NCI-H82 treated with DMSO at 0.1 percent for 48 hours (cell line): ENCODE measurements around the gene GLCE.
"Not testable (repeated sequence)": the region's sequence is repeated elsewhere in the genome, so short reads cannot be mapped to it uniquely, and the experiment has no call there.

ENCODE experiments used
- DNase-seq: peaks from one replicate; lab custom pipeline; 2025; ENCODE audit not compliant: unreplicated experiment; lab: John Stamatoyannopoulos, UW

The GLCE gene

DNA sequence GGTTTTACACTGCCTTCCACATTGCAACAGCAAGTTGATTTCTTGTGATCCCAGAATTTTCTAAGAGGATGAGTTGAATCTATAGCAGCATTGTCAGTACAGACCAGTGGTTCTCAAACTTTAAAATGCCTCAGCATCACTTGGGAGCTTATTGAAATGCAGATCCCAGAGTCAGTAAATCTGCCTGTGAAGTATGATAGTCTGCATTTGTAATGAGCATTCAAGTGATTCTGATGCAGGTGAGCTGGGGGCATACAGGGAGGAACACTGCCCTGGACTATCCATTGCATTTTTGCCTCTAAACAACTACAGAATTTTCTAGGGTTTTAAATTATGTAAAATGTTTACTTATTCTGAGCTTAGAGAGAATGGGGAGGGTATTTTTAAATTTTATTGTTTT is 110.8 kb downstream of the GLCE start:
- DNase-seq, result no peak

DNA sequence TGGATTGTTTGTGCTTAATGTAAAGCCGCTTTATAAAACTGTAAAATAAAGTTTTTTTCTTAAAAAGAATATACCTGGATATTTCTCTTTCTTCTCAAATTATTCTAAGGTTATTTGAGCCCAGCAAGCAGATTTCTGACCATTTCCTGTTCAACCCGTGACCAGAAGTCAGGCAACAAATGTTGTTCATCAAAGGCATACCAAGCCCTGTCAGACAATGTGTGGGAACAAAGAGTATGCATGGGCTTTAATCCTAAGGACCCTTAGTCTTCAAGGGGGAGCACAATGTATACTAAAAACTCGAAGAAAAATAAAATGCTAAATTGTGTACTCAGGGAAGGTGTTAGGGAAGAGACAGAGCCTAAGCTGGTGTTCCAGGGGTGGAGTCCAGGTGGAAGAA is 111.7 kb downstream of the GLCE start:
- no peak for DNase-seq

- no peak for DNase-seq
Measured at GRCh38 chr15:69272891-69273290, 112.5 kb downstream of the GLCE start.

- DNase-seq, result no peak
Measured at GRCh38 chr15:69275074-69275670, 114.7 kb downstream of the GLCE start.

DNA sequence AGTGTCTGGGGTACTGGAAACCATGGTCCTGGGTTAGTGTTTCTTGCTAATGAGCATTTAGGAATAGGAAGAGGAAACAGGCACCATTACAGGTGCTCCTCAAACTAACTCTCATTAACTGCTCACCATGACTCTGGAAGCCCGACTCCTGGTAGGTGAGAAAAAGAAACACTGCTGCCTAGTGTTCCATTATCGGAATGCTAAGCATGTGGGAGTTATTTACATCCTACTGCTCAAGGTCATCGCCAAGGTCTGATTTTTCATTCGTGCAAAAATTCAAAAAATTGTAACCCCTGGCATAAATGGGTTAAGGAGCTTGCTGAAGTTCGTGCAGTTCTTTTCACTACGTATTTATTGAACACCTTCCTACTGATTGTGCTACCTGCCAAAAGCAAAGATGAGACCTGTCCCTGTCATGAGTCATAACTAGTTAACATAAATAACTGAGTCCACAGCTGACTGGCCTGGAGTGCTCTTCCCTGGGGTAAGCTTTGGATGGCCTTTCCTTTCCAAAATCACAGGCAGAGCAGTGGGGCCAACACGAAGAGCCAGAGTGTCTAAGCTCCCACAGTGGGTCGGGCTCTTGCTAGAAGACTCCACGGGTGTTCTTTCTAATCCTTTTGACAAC is 115.6 kb downstream of the GLCE start:
- no peak for DNase-seq

- no peak for DNase-seq
Measured at GRCh38 chr15:69277316-69277715, 116.9 kb downstream of the GLCE start.

DNA sequence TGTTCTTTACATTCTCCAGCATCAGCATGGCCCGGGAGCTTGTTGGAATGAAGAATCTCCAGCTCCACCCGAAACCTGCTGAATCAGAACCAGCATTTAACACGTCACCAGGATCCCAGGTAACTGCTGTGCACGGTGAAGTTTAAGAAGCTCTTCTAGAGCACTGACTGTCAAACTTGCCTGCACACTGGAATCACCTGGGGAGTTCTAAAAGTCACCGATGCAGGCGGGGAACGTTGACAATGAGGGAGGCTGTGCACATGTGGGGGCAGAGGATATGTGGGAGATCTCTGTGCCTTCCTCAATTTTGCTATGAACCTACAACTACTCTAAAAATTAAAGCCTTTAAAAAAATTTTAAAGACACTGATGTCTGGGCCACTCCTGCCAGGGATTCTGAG is 119.2 kb downstream of the GLCE start:
- DNase-seq, result no peak

DNA sequence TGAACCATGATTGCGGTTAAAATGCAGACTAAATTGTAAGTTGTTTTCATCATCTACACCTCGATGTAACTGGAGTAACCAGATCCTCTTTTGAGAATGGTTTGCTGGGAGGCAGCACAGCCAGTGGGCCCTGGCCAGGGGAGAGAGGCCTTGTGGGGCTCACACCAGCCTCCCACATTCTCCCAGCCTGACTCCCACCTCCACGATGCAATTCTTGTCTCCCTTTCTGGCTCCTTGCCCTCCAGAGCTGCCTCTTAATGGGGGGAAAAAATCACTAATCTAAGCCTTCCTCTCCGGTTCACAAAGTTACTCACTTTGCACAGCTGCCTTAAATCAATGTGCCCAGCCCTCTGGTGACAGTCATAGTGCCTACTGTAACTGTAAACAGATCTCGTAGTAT is 120.3 kb downstream of the GLCE start:
- no peak for DNase-seq

GRCh38 chr15:69282104-69282743 is 121.8 kb downstream of the GLCE start:
- no peak for DNase-seq

DNA sequence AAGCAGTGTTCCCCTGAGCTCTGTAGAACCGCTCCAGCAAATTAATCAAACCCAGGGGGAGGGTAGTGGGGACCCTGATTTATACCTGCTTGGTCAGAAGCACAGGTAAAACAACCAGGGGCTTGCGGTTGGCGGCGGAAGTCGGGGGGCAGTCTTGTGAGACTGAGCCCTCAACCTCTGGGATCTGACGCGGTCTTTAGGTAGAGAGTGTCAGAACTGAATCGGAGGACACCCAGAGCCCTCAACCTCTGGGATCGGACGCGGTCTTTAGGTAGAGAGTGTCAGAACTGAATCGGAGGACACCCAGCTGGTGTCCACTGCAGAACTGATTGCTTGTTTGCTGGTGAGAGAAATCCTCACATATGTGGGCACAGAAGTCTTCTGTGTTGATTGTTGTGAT is 125.4 kb downstream of the GLCE start:
- no peak for DNase-seq

DNA sequence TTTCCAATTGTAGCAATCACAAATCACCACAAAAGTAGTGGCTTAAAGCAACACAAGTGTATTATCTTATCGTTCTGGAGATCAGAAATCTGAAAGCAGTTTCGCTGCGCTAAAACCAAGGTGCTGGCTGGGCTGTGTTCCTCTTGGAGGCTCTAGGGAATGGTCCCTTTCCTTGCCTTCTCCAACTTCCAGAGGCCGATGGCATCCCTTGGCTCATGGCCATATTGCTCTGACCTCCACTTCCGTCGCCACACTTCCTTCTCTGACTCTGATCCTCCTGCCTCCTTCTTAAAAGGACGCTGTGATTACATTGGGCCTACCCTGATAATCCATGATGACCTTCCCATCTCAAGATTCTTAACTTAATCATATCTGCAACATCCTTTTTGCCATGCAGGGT is 127.6 kb downstream of the GLCE start:
- no peak for DNase-seq

DNA sequence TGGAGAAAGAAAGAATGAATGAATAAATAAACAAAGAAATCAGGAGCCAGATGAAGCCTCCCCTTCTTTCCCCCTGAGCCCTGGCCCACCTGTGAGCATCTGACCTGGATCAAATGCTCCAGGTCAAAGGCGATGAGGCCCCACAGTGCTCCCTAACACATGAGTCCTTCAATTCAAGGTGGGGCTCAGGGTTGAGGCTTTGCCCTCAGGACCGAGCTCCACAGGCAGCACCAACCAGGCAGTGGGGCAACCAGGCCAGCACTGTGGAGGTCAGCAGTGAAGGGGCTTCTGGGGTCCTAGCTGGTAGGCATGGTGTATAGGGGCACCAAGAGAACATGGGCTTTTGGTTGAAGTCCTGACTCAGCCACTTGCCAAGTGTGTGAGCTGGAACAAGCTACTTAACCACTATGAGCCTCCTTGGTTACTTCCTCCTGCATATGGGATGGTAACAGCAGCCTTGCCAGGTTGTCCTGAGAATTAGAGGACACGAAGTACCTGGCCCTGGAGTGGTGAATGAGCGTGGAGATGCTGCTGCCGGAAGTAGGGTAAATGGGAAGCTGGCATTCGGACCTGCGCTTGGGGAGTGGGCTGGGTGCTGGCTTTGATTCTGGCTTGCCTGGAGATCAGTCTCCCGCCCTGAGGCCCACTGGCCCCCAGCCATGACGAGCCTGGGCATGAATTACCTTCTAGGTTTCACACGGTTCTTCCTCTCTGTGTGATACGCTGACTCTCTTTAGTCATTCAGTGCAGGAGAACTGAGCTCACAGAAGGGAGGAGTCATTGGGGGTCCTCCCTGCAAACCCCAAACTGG is 128.3 kb downstream of the GLCE start:
- no peak for DNase-seq

DNA sequence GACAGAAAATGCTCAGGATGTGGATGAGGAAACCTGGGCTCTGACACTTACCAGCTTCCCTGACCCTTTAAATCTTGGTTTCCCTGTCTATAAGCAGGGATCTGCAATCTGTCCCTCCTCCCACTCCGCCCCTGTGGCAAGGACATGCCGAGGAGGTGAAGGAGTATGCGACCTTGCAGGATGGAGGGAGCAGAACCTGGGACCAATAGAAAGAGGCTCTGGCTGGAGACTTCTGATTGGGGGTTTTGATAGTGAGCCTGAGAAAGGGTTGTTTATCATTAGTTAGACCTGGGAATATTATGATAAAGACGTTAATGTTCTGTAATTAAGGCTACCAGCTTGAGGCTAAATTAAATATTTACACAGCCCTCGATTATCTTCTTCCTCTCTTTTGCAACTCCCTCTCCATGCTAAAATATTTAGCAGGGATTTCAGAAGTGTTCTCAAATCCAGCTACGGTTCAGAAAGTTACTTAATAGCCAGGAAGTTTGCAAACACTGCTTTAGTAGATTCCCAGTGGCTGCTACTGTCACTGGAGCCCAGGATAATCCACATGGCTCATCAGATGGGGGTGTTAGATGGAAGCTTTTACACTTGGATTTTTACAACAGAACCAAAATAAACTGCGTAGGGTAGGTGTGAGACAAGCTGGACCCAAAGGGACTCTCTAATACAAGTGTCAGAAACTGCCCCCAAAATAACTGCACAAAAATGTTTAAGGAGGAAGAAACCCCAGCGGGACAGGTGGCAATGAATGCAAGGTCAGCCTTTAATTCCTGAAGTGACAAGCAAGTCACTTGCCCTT is 129.1 kb downstream of the GLCE start:
- DNase-seq, result no peak

DNA sequence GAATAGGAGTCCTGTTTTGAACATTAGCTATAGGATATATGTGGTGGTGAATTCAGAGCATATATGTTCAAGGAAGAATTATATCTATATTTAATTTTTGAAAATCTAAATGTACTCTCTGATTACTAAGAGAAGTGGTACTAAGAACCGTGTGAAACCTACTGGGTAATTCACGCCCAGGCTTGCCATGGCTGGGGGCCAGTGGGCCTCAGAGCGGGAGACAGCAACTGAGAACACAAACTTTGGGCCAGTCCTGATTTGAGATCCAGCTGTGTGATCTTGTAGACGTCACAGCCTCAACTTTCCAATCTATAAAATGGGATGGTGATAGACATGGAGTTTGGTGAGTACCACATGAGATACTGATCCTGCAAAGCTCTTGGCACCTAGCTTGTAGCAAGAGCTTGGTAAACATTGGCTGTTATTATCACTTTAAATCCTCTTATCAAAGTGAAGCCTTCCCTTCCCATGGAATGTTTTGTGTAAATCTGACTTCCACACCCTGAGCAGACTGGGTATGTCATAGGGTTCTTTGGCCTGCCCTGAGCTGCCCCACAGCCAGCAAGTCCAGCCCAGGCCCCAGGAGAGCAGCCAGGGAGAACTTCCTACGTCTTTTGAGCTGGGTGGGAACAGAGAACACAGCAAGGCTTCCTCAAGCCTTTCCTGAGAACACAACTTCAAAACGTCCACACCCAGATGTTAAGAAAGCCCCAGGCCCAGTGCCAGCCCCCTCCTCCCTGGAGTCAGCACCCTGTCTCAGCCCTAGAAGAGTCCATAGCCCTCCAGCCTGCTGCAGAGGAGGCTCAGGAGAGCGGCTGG is 130.1 kb downstream of the GLCE start:
- DNase-seq, result no peak

DNA sequence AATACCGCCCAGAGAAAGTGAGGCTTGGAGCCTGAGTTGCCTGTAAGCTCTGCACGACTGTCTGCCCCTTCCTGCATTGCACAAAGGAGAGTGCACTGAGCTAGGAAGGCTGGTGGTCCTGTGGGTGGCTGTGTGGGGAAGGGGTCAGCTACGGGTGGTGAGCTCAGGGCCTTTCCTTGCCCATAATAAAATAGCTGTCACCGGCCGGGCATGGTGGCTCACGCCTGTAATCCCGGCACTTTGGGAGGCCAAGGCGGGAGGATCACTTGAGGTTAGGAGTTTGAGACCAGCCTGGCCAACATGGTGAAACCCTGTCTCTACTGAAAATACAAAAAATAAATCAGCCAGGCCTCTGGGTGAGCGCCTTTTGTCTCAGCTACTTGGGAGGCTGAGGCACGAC is 131.2 kb downstream of the GLCE start:
- not testable (repeated sequence) for DNase-seq

- no peak for DNase-seq
Measured at GRCh38 chr15:69292826-69293420, 132.5 kb downstream of the GLCE start.

GRCh38 chr15:69293741-69294615 is 133.5 kb downstream of the GLCE start:
- no peak for DNase-seq

- no peak for DNase-seq
Measured at GRCh38 chr15:69296606-69297005, 136.2 kb downstream of the GLCE start.
